IMR-90 (cell line): ENCODE measurements around the gene DLGAP4. TPM values are rescaled to one million over a fixed set of nuclear protein-coding genes. Genes with fewer than 3 reads are reported as not detected.

Experiments used
- ATAC-seq: fragments of 200-7000 bp; cut with Tn5 transposase; 2 replicates; pipeline ENCODE4 v1.9.1; 2020; ENCODE audit warnings: low read depth, mild to moderate bottlenecking, moderate library complexity
- BruUV-seq: library from RNA; stranded (reverse); fragments of 400-500 nt; replicated peaks from 2 replicates; lab custom pipeline; 2021; lab: Mats Ljungman, UMichigan
- CTCF ChIA-PET: fragments of 300-600 bp; formaldehyde crosslinking; extraction: SDS; loops from one replicate; lab custom pipeline; 2021; ENCODE audit warnings: antibody characterized with exemption; lab: Yijun Ruan, JAX
- POLR2A ChIA-PET: fragments of 300-600 bp; sonication (Branson Sonifier 250); formaldehyde crosslinking; loops from one replicate; lab custom pipeline; 2022; ENCODE audit warnings: antibody characterized with exemption; ENCODE audit not compliant: unreplicated experiment; lab: Charles Lee
- DNase-seq: peaks from one replicate; pipeline ENCODE4 v3.0.0; 2013
- H2AFZ ChIP-seq: replicated peaks from 2 replicates; pipeline ENCODE3; 2013; ENCODE audit warnings: low read length, mild to moderate bottlenecking; ENCODE audit not compliant: poor library complexity
- H2AK5ac ChIP-seq: 2 replicates; pipeline ENCODE4 v1.6.1; 2013; ENCODE audit warnings: low read depth, low read length, inconsistent platforms
- H2AK9ac ChIP-seq: replicated peaks from 2 replicates; pipeline ENCODE3; 2013; ENCODE audit warnings: mild to moderate bottlenecking, low read depth, low read length, moderate library complexity; ENCODE audit not compliant: poor library complexity
- H2BK120ac ChIP-seq: 2 replicates; pipeline ENCODE4 v1.6.1; 2013; ENCODE audit warnings: low read depth, low read length, inconsistent platforms
- H2BK15ac ChIP-seq: 3 replicates; pipeline ENCODE4 v1.6.1; 2013; ENCODE audit warnings: low read depth, low read length, inconsistent platforms
- H2BK20ac ChIP-seq: 2 replicates; pipeline ENCODE4 v1.6.1; 2013; ENCODE audit warnings: low read depth, mild to moderate bottlenecking, inconsistent platforms, low read length, moderate library complexity
- H2BK5ac ChIP-seq: 2 replicates; pipeline ENCODE4 v1.6.1; 2013; ENCODE audit warnings: mild to moderate bottlenecking, low read depth, low read length, inconsistent platforms; ENCODE audit not compliant: poor library complexity, severe bottlenecking
- H3K14ac ChIP-seq: replicated peaks from 2 replicates; pipeline ENCODE4 v1.6.1; 2013; ENCODE audit warnings: low read depth, low read length, inconsistent platforms
- H3K18ac ChIP-seq: 2 replicates; pipeline ENCODE4 v1.6.1; 2013; ENCODE audit warnings: low read depth, low read length, control low read depth
- H3K23ac ChIP-seq: 2 replicates; pipeline ENCODE4 v1.6.1; 2013; ENCODE audit warnings: low read depth, low read length, inconsistent platforms
- H3K27ac ChIP-seq: 2 replicates; pipeline ENCODE4 v1.5.1; 2013; ENCODE audit warnings: mild to moderate bottlenecking, control low read depth, low read length; ENCODE audit not compliant: insufficient read depth
- H3K27me3 ChIP-seq: 2 replicates; pipeline ENCODE4 v1.6.1; 2013; ENCODE audit warnings: low read length; ENCODE audit not compliant: control insufficient read depth, insufficient read depth
- H3K36me3 ChIP-seq: 2 replicates; pipeline ENCODE4 v1.6.1; 2013; ENCODE audit warnings: low read length, mixed read lengths; ENCODE audit not compliant: control insufficient read depth, insufficient read depth
- H3K4ac ChIP-seq: 2 replicates; pipeline ENCODE4 v1.6.1; 2013; ENCODE audit warnings: low read depth, low read length, inconsistent platforms
- H3K4me1 ChIP-seq: 2 replicates; pipeline ENCODE4 v1.6.1; 2013; ENCODE audit warnings: low read length, mixed read lengths; ENCODE audit not compliant: control insufficient read depth, insufficient read depth
- H3K4me2 ChIP-seq: 2 replicates; pipeline ENCODE4 v1.6.1; 2013; ENCODE audit warnings: low read depth, mild to moderate bottlenecking, control low read depth, low read length, moderate library complexity
- H3K4me3 ChIP-seq: 2 replicates; pipeline ENCODE4 v1.5.1; 2013; ENCODE audit warnings: low read depth, mild to moderate bottlenecking, control low read depth, low read length, moderate library complexity; ENCODE audit not compliant: insufficient read depth
- H3K56ac ChIP-seq: 2 replicates; pipeline ENCODE4 v1.6.1; 2013; ENCODE audit warnings: low read length, inconsistent platforms; ENCODE audit not compliant: insufficient read depth; ENCODE audit errors: extremely low read depth
- H3K79me1 ChIP-seq, 2 experiments: 2 replicates each; pipeline ENCODE4 v1.6.1; 2013; ENCODE audit warnings: low read length in 2 of 2, inconsistent platforms in 1 of 2, low read depth in 1 of 2
- H3K9ac ChIP-seq: 2 replicates; pipeline ENCODE4 v1.6.1; 2013; ENCODE audit warnings: low read depth, low read length, control low read depth
- H3K9me1 ChIP-seq: 2 replicates; pipeline ENCODE4 v1.6.1; 2013; ENCODE audit warnings: low read length, inconsistent platforms; ENCODE audit not compliant: insufficient read depth
- H3K9me3 ChIP-seq: 2 replicates; pipeline ENCODE4 v1.6.1; 2013; ENCODE audit warnings: low read length; ENCODE audit not compliant: control insufficient read depth, insufficient read depth
- H4K20me1 ChIP-seq: 2 replicates; pipeline ENCODE4 v1.6.1; 2013; ENCODE audit warnings: low read length, inconsistent platforms; ENCODE audit not compliant: insufficient read depth
- H4K5ac ChIP-seq: 2 replicates; pipeline ENCODE4 v1.6.1; 2013; ENCODE audit warnings: mild to moderate bottlenecking, low read depth, low read length, control low read depth
- H4K8ac ChIP-seq, 2 experiments: 2 replicates each; pipeline ENCODE4 v1.6.1; 2013; ENCODE audit warnings: low read depth in 2 of 2, low read length in 2 of 2, control low read depth in 1 of 2, inconsistent platforms in 1 of 2
- H4K91ac ChIP-seq: 2 replicates; pipeline ENCODE4 v1.6.1; 2013; ENCODE audit warnings: low read depth, low read length, inconsistent platforms; ENCODE audit not compliant: insufficient read depth
- BHLHE40 ChIP-seq: fragments of 150-350 bp; IDR thresholded peaks from 2 replicates; pipeline ENCODE4 v1.6.1; 2016; ENCODE audit warnings: mild to moderate bottlenecking, low read depth, low read length
- CEBPB ChIP-seq: IDR thresholded peaks from 2 replicates; pipeline ENCODE4 v1.6.1; 2012; ENCODE audit warnings: low read depth, low read length, improper control_type of control experiment
- CHD1 ChIP-seq: IDR thresholded peaks from 2 replicates; pipeline ENCODE4 v1.6.1; 2012; ENCODE audit warnings: low read depth, low read length, improper control_type of control experiment
- FOS ChIP-seq: fragments of 150-350 bp; IDR thresholded peaks from 2 replicates; pipeline ENCODE4 v1.6.1; 2016; ENCODE audit warnings: low read depth, low read length
- MAZ ChIP-seq: IDR thresholded peaks from 2 replicates; pipeline ENCODE4 v1.6.1; 2012; ENCODE audit warnings: low read depth, mild to moderate bottlenecking, low read length, improper control_type of control experiment, moderate library complexity, borderline replicate concordance
- MXI1 ChIP-seq: IDR thresholded peaks from 2 replicates; pipeline ENCODE4 v1.6.1; 2012; ENCODE audit warnings: low read depth, mild to moderate bottlenecking, low read length, moderate library complexity, borderline replicate concordance
- NFE2L2 ChIP-seq: fragments of 150-350 bp; IDR thresholded peaks from 2 replicates; pipeline ENCODE4 v1.6.1; 2016; ENCODE audit warnings: low read depth, mild to moderate bottlenecking, low read length
- POLR2A ChIP-seq: IDR thresholded peaks from 2 replicates; pipeline ENCODE4 v1.6.1; 2012; ENCODE audit warnings: mild to moderate bottlenecking, low read depth, low read length
- RAD21 ChIP-seq: IDR thresholded peaks from 2 replicates; pipeline ENCODE4 v1.6.1; 2012; ENCODE audit warnings: low read length, improper control_type of control experiment
- RCOR1 ChIP-seq: IDR thresholded peaks from 2 replicates; pipeline ENCODE4 v1.6.1; 2012; ENCODE audit warnings: mild to moderate bottlenecking, low read length, improper control_type of control experiment; ENCODE audit not compliant: insufficient replicate concordance
- RFX5 ChIP-seq: IDR thresholded peaks from 2 replicates; pipeline ENCODE4 v1.8.0; 2012; ENCODE audit warnings: low read depth, mild to moderate bottlenecking, low read length, moderate library complexity
- SMC3 ChIP-seq: fragments of 150-350 bp; IDR thresholded peaks from 2 replicates; pipeline ENCODE4 v1.6.1; 2016; ENCODE audit warnings: low read depth, mild to moderate bottlenecking, antibody characterized with exemption, low read length, moderate library complexity
- USF2 ChIP-seq: fragments of 150-350 bp; IDR thresholded peaks from 2 replicates; pipeline ENCODE4 v1.6.1; 2017; ENCODE audit warnings: mild to moderate bottlenecking, antibody characterized with exemption, low read length, low read depth
- WGBS, 2 experiments: methylation state at CpG; one replicate each; pipeline versions ENCODE4 v1.1.5 to v1.1.7; 2013; ENCODE audit warnings: missing lambda C conversion rate in 2 of 2; ENCODE audit not compliant: insufficient read length in 1 of 2; ENCODE audit errors: extremely low coverage in 2 of 2; 5-methylcytosine and 5-hydroxymethylcytosine counted together
- dilution Hi-C: fragments of 300-500 bp; cut with HindIII; formaldehyde crosslinking; loops from one replicate; pipeline ENCODE4 v1.14.3; 2018; ENCODE audit warnings: low sequenced_read_pairs; ENCODE audit not compliant: unreplicated experiment
- in situ Hi-C: fragments of 300-500 bp; cut with MboI; formaldehyde crosslinking; loops from 3 replicates; pipeline ENCODE4 v1.14.3; 2019; ENCODE audit warnings: low sequenced_read_pairs, inconsistent platforms, mixed read lengths
- intact Hi-C: fragments of 100-400 bp; cut with micrococcal nuclease; formaldehyde crosslinking; loops from 2 replicates; pipeline ENCODE4 v1.10.0; 2022
- polyA plus RNA-seq, 3 experiments: library from polyadenylated mRNA; depleted of rRNA; stranded (reverse); fragments of >200 nt; gene quantifications; 2 replicates each; pipeline ENCODE4 v1.2.3, GENCODE V29; 2012; ENCODE audit warnings: low replicate concordance in 1 of 3
- total RNA-seq: library from RNA; depleted of rRNA; stranded (reverse); fragments of >200 nt; gene quantifications from 2 replicates; pipeline ENCODE4 v1.2.3, GENCODE V29; 2012
- TF ChIP-seq, protein P1 (sequence below): fragments of 150-350 bp; IDR thresholded peaks from 2 replicates; pipeline ENCODE4 v1.6.1; 2016; ENCODE audit warnings: low read depth, mild to moderate bottlenecking, low read length, moderate library complexity, borderline replicate concordance

DLGAP4 gene
- total and polyA plus RNA-seq, 2 of the 4 experiments (the other 2 are of a cell fraction): 32.3 to 73.2 TPM

GRCh38 chr20:36334281-36335205 lies 28.4 kb downstream of the DLGAP4 start:
- peak overlapping the region; percentile 58 for H2AFZ ChIP-seq
- no TSS peak for BruUV-seq
- no peak overlapping the region for H2BK5ac ChIP-seq
- ATAC-seq: no peak
- H4K20me1 ChIP-seq: no peaks in the 10 kb centered on the region
- H3K9me3 ChIP-seq: no peaks in the 10 kb centered on the region
- no peak overlapping the region for H4K8ac ChIP-seq
- H3K4me3 ChIP-seq: no peak overlapping the region
- H3K36me3 ChIP-seq: no peaks in the 10 kb centered on the region
- no peak for DNase-seq
- no peaks in the 10 kb centered on the region for H3K79me1 ChIP-seq
- no peaks in the 10 kb centered on the region for H3K4me1 ChIP-seq
- no peak overlapping the region for H3K23ac ChIP-seq
- no peak overlapping the region for H2BK120ac ChIP-seq
- no peaks in the 10 kb centered on the region for H3K9me1 ChIP-seq
- dilution Hi-C loops (no loop called here), in situ Hi-C loops (no loop called here), intact Hi-C loops (no loop called here)
- no peak overlapping the region for H3K56ac ChIP-seq
- ChIA-PET CTCF (no interaction called here), POLR2A (no interaction called here)
- TF ChIP-seq POLR2A (no peak), MAZ (no peak), CEBPB (no peak), FOS (no peak), RAD21 (no peak), RCOR1 (no peak), MXI1 (no peak), NFE2L2 (no peak), BHLHE40 (no peak), CHD1 (no peak), SMC3 (no peak), RFX5 (no peak), USF2 (no peak)
- TF ChIP-seq, protein P1, sequence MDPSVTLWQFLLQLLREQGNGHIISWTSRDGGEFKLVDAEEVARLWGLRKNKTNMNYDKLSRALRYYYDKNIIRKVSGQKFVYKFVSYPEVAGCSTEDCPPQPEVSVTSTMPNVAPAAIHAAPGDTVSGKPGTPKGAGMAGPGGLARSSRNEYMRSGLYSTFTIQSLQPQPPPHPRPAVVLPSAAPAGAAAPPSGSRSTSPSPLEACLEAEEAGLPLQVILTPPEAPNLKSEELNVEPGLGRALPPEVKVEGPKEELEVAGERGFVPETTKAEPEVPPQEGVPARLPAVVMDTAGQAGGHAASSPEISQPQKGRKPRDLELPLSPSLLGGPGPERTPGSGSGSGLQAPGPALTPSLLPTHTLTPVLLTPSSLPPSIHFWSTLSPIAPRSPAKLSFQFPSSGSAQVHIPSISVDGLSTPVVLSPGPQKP: no peak
- H2BK15ac ChIP-seq: no peak overlapping the region
- H2BK20ac ChIP-seq: no peak overlapping the region
- no peak overlapping the region for H3K9ac ChIP-seq
- whole genome bisulfite sequencing, 2 experiments: 25% methylated on average over 8 of the region's 20 CpGs; no CpG with 5 or more reads in 1 of the 2 experiments
- H3K4ac ChIP-seq: no peak overlapping the region
- no peak overlapping the region for H2AK9ac ChIP-seq
- peaks cover 62% of the 10 kb centered on the region for H3K27me3 ChIP-seq
- no peak overlapping the region for H3K18ac ChIP-seq
- H2AK5ac ChIP-seq: no peak overlapping the region
- no peak overlapping the region for H3K14ac ChIP-seq
- no peak overlapping the region for H3K27ac ChIP-seq
- no peak overlapping the region for H3K4me2 ChIP-seq
- no peak overlapping the region for H4K5ac ChIP-seq
- H4K91ac ChIP-seq: no peak overlapping the region
